Urinary bladder (tissue), 4 donors: ENCODE measurements around the gene ERICH4. TPM values are rescaled to one million over a fixed set of nuclear protein-coding genes. Genes with fewer than 3 reads are reported as not detected.
A peak's percentile ranks its signal among the peaks of the same experiment; 100 is the strongest.
"Not testable (repeated sequence)": the region's sequence is repeated elsewhere in the genome, so short reads cannot be mapped to it uniquely, and the experiment has no call there.

Experiments
- DNase-seq: peaks from one replicate; pipeline ENCODE4 v3.0.0-alpha.2; 2015; ENCODE audit errors: extremely low spot score
- H3K27ac ChIP-seq: one replicate; pipeline ENCODE4 v1.5.1; 2013; ENCODE audit warnings: low read depth, mild to moderate bottlenecking, moderate library complexity
- H3K36me3 ChIP-seq: one replicate; pipeline ENCODE4 v1.6.1; 2013; ENCODE audit warnings: mild to moderate bottlenecking, moderate library complexity; ENCODE audit not compliant: insufficient read depth
- H3K4me1 ChIP-seq: one replicate; pipeline ENCODE4 v1.6.1; 2013; ENCODE audit warnings: mild to moderate bottlenecking, moderate library complexity; ENCODE audit not compliant: insufficient read depth
- H3K4me3 ChIP-seq: one replicate; pipeline ENCODE4 v1.5.1; 2013; ENCODE audit warnings: low read depth, low read length
- WGBS: extraction: QIAGEN DNeasy Blood & Tissue Kit; methylation state at CpG from one replicate; pipeline ENCODE4 v1.1.7; 2013; 5-methylcytosine and 5-hydroxymethylcytosine counted together
- polyA plus RNA-seq: library from polyadenylated mRNA; stranded (reverse); fragments of 200-250 nt; gene quantifications from one replicate; pipeline ENCODE4 v1.2.3, GENCODE V29; 2013
- total RNA-seq: library from RNA; depleted of rRNA; stranded (reverse); fragments of >200 nt; gene quantifications from one replicate; pipeline ENCODE4 v1.2.3, GENCODE V29; 2014
- donor health status: healthy with polysubstance abuse.
- donor health status: healthy.

ERICH4 gene
- total and polyA plus RNA-seq, 2 donors, result not detected

DNA sequence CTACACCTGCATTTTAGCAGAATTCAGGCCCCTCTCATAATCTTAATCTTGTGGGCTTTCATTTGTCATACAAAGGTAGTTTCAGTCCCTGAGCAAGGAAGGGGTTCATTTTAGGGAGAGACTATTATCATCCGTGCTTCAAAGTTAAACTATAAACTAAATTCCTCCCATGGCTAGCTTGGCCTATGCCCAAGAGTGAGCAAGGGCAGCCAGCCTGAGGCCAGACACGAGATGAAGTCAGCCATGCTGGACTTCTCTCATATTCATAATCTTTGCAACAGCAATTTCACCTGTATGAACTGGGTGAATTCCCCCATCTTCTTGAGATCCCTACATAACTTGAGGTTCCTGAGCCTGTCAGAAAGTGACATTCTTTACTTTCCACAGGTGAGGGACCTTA lies 13.0 kb downstream of the ERICH4 start:
- Histone ChIP-seq H3K4me1 (no peaks in the 10 kb centered on the region), H3K27ac (peak overlapping the region; percentile 6), H3K36me3 (no peaks in the 10 kb centered on the region), H3K4me3 (no peak overlapping the region)
- WGBS, result 13% methylated on average over 2 of the region's 2 CpGs
- no peak for DNase-seq

DNA sequence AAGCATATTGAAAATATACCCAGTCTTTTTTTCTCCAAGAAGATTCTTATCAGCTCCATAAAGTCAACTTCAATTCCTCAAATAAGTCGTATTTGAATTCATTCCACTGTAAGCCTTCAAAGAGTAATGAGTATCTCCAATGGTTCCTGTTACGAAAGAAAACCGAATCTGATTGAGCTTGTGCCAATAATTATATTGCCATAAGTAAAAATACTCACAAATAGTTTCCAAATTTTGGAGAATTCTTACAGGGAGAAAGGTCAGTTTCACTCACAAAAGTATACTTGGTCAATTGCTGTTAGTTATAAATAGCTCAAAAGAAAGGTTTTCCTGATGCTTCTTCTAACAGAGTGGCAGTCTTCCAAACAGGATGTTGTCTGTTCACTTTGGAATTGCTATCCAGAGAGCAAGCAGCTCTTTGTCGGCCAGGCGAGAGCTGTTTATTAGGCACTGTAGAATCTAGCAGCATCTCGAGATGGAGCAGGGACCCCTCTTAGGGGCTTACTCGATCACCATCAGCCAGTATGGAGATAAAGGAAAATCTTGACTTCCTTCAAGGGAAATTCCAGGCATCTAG lies 13.5 kb downstream of the ERICH4 start:
- H3K4me1 ChIP-seq, result no peaks in the 10 kb centered on the region
- WGBS, result 18% methylated on average over 7 of the region's 7 CpGs
- DNase-seq, result peak; percentile 39
- no peak overlapping the region for H3K4me3 ChIP-seq
- H3K36me3 ChIP-seq, result no peaks in the 10 kb centered on the region
- H3K27ac ChIP-seq, result no peak overlapping the region

DNA sequence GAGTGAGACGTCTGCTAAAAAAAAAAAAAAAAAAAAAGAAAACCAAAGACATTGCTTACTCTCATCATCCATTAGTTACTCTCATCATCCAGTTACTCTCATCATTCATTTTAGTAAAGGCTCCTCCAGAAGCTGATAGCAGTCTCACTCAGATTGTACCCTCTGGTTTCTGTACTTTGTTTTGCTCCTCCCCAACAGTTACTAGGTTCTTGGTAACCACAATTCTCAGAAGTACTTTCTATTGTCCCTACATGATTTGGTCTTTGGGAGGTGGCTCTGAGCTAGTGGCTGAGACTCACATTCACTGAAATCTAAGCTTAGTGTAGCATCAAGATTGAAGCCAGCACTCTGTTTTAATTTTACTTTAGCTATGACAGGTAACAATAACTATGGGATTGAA lies 14.3 kb downstream of the ERICH4 start:
- WGBS, result 25% methylated on average over 1 of the region's 1 CpG
- H3K36me3 ChIP-seq, result no peaks in the 10 kb centered on the region
- no peak overlapping the region for H3K4me3 ChIP-seq
- H3K4me1 ChIP-seq, result no peaks in the 10 kb centered on the region
- H3K27ac ChIP-seq, result no peak overlapping the region
- DNase-seq, result no peak

DNA sequence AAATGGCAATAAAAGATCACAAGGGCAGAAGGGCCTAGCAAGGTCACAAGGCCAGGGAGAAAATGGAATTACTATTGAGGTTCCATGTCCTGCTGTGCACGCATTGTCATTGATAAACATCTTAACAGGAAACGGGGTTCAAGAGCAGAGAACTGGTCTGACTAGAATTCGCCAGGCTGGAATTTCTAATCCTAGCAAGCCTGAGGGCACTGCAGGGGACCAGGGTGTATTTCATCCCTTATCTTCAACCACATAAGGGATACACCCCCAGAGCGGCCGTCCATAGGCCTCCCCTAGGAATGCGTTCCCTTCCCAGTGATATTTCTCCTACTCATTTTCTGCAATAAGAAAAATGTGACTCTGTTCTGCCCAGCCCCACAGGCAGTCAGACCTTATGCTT lies 19.5 kb downstream of the ERICH4 start:
- DNase-seq, result no peak
- no peak overlapping the region for H3K27ac ChIP-seq
- H3K4me1 ChIP-seq, result no peaks in the 10 kb centered on the region
- H3K4me3 ChIP-seq, result no peak overlapping the region
- 59% methylated on average over 6 of the region's 6 CpGs for WGBS
- H3K36me3 ChIP-seq, result no peaks in the 10 kb centered on the region

DNA sequence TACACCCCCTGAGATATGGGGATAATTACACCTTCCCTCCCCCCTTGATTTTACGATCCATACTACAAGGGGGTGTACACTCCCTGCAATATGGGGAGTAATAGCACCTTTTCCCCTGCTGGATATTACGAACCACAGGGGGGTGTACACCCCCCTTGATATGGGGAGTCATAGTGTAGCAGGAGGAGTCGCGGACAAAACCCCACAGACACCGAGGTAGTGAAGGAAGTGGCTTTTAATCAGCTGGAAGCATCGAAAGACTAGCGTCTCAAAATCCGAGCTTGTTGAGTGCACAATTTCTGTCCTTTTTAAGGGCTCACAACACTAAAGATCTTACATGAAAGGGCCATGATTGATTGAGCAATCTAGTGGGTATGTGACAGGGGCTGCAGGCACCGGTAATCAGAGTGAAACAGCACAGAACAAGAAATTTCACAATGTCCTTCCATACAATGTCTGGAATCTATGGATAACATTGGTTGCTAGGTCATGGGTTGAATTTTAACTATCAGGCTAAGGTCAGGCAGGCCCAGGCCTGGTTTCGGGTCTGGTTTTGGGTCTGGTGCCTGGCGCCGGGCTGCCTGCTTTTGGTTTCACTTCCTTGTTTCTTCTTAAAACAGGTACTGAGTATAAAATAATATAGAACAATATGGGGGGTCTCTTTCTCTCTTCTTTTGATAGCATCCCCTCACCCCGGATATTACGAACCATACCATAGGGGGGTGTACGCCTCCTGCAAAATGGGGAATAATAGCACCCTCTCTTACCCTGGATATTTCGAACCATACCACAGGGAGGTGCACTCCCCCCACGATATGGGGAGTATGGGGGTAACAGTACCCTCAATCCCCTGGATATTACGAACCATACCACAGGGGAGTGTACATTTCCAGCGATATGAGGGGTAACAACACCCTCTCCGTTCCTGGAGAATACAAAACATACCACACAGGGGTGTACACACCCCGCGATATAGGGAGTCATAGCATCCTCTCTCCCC lies 20.6 kb downstream of the ERICH4 start:
- not testable (repeated sequence) for H3K27ac ChIP-seq, DNase-seq, H3K4me3 ChIP-seq, H3K36me3 ChIP-seq, H3K4me1 ChIP-seq
- WGBS, result 82% methylated on average over 22 of the region's 22 CpGs

DNA sequence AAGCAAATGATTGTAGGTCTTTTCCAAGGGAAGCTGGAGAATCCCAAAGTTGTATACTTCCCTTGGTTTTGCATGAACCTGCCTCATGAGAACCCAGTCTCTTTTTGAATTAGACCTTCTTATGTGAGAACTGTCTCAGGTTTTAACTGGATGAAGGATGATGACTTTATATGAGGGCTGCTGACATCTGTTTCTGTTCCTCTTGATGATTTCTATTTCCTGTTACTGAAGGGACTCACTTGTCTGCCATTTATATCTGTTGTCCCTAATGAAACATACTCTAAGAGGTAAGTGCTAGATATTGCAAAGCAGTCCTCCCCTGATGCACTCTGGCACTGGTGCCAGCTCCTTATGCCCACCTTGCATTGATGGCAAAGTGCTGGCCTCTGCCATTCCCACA lies 33.6 kb downstream of the ERICH4 start:
- peaks cover 1% of the 10 kb centered on the region for H3K4me1 ChIP-seq
- no peak overlapping the region for H3K27ac ChIP-seq
- H3K36me3 ChIP-seq, result no peaks in the 10 kb centered on the region
- H3K4me3 ChIP-seq, result no peak overlapping the region
- DNase-seq, result no peak

DNA sequence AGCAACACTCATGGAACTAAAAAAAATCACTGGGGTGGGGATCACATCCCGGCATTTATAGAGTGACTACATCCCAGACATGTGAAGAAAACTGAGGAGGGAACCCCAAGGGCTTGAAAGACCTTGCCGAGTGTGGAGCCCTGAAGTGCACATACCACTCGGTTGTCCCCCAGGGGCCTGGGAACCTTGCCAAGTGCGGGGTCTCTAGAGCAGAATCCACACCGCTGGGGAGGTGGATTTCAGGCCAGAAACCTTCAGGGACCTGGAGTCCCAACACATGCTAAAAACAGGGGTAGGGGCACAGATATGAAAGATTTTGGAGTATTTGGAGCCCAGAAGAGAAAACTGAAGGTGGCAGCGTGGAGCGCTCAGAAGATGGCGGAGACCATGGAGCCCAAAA lies 35.2 kb downstream of the ERICH4 start:
- 66% methylated on average over 8 of the region's 8 CpGs for WGBS
- H3K27ac ChIP-seq, result no peak overlapping the region
- no peak for DNase-seq

DNA sequence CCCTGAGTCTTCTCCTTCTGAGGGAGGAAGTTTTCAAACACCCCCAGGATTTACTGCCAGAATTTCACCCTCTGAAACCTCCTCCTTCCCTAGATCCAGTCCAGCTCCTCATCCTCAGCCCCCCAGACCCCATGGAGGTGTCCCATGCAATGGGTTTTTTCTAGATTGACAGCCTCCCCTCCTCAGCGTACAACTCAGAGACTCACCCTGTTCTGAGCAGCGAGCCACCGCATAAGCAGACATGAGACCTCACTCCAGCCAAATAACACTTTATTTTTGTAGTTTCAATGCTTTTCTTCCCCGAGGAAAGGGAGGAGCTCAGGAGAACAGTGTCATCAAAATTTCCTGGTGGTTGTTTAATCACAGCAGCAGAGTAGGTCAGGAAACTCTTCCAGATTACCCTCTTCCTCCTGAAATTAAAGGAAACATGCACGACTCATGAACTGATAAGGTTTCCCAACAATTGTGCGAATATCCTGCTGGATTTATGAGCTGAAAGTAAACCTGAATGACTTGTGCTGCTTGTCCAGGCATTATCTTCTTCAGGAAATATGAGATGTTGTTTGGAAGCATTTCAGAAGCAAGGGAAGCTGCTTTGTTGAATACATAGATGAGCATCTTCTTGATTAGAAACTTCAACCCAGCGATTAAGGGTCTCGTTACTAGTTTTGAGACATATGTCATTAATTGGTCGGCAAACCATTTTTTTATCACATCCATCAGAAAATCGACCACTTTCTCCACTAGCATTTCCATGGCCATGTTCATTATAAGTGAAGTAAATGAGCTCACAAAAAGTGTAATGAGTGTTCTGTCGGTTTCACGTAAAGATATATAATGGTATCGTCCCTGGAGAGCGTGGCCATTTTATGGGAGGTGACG lies 36.2 kb downstream of the ERICH4 start:
- Histone ChIP-seq H3K4me1 (no peaks in the 10 kb centered on the region), H3K4me3 (no peak overlapping the region), H3K36me3 (no peaks in the 10 kb centered on the region), H3K27ac (no peak overlapping the region)
- WGBS, result 64% methylated on average over 15 of the region's 15 CpGs
- no peak for DNase-seq

More for the DNA sequence above, 35.2 kb downstream of the ERICH4 start:
- Histone ChIP-seq H3K36me3 (no peaks in the 10 kb centered on the region), H3K4me1 (no peaks in the 10 kb centered on the region), H3K4me3 (no peak overlapping the region)

DNA sequence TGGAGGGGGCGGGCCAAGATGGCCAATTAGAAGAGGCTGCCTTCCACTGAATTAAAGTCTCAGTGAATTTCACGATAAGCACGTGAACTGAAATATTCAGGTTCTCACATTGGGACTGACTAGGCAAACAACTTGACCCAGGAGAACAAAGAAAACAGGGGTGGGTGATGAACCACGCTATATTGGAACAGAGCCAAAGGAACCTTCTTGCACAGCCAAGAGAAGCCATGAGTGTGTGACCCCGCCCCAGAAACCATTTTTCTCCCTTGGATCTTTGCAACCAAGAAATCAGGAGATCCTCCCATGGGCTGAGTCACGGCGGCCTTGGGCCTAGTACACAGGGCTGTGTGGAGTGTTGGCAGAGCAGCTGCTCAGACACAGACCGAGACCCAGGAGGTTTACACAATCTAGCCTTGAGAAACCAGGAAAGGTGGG lies 36.8 kb downstream of the ERICH4 start:
- H3K36me3 ChIP-seq, result no peaks in the 10 kb centered on the region
- H3K4me1 ChIP-seq, result no peaks in the 10 kb centered on the region
- 72% methylated on average over 8 of the region's 8 CpGs for WGBS
- no peak overlapping the region for H3K27ac ChIP-seq
- no peak for DNase-seq
- H3K4me3 ChIP-seq, result no peak overlapping the region

DNA sequence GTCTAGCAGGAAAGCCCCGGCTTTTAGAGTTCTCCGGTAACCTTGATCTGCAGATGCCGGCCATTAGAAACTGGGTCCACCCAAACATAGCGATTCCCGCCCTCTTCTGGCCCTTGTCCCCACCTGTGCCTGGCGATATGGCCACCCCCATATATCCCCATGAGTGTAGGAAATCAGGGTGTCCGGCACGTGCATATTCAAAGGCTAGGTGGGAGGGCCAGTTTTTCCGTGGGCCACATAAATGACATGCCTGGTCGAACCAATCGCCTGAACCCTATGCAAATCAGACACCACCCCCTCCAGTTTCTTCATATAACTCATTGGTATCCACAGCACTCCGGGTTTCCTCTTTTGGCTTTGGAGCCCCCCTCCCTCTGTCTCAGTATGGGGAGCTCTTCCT lies 37.4 kb downstream of the ERICH4 start:
- DNase-seq, result no peak
- 76% methylated on average over 12 of the region's 12 CpGs for WGBS
- Histone ChIP-seq H3K4me3 (no peak overlapping the region), H3K27ac (no peak overlapping the region), H3K36me3 (no peaks in the 10 kb centered on the region), H3K4me1 (no peaks in the 10 kb centered on the region)

DNA sequence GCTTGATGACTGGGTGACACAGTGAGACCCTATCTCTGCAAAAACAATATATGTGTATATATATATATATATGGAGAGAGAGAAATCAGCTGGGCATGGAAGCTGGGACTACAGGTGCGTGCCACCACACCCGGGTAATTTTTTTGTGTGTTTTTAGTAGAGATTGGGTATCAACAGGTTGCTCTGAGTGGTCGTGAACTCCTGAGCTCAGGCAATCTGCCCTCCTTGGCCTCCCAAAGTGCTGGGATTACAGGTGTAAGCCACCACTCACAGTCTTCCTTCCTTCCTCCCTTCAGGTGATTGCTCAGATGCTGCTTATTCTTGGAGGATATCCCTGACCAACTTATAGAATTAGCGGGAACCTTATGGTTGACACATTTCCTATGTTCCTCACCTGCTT lies 41.9 kb downstream of the ERICH4 start:
- Histone ChIP-seq H3K27ac (no peak overlapping the region), H3K4me1 (no peaks in the 10 kb centered on the region), H3K4me3 (no peak overlapping the region), H3K36me3 (no peaks in the 10 kb centered on the region)
- 77% methylated on average over 4 of the region's 4 CpGs for WGBS
- DNase-seq, result no peak

DNA sequence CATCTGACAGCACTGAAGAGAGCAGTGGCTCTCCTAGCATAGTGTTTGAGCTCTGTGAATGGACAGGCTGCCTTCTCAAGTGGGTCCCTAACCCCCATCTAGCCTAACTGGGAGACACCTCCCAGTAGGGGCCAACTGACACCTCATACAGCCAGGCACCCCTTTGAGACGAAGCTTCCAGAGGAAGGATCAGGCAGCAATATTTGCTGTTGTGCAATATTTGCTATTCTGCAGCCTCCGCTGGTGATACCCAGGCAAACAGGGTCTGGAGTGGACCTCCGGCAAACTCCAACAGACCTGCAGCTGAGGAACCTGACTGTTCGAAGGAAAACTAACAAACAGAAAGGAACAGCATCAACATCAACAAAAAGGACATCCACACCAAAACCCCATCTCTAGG lies 44.0 kb downstream of the ERICH4 start:
- DNase-seq, H3K4me3 ChIP-seq, H3K36me3 ChIP-seq, H3K27ac ChIP-seq, H3K4me1 ChIP-seq: not testable (repeated sequence)
- WGBS, result 86% methylated on average over 4 of the region's 4 CpGs

DNA sequence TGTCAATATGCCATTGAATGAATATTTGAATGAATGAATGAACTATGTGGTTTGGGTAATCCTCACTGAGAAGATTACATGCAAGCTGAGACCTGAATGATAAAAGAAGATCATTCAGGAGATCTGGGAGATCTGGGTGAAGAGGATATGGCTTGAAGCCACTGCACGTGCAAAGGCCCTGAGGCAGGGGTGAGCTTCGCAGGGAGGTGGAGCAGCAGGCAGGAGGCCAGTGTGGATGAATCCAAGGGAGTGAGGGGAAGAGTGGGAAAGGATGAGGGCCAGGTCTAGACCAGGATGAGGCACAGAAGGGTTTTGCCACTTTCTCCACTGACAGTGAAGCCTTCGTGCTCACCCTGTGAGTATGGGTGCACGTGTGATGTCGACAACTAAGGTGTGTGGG lies 49.9 kb downstream of the ERICH4 start:
- H3K4me3 ChIP-seq, result no peak overlapping the region
- no peak overlapping the region for H3K27ac ChIP-seq
- H3K36me3 ChIP-seq, result no peaks in the 10 kb centered on the region
- DNase-seq, result no peak
- 89% methylated on average over 5 of the region's 5 CpGs for WGBS
- H3K4me1 ChIP-seq, result no peaks in the 10 kb centered on the region
